ENCODE results near the gene ATP10A. TPM values are rescaled to one million over a fixed set of nuclear protein-coding genes. Genes with fewer than 3 reads are reported as not detected.

Gene ATP10A
- total RNA-seq, 3 donors from 2014 or later: 2.4 to 4.5 (median 2.7) TPM

GRCh38 chr15:25686780-25687179 is 176.3 kb downstream of the ATP10A start:
- H3K9me3 ChIP-seq: peaks cover 15% of the 10 kb centered on the region
- no peak for ATAC-seq
- H3K4me3 ChIP-seq: no peak overlapping the region
- H3K4me1 ChIP-seq (ENCODE audit: low read depth): no peaks in the 10 kb centered on the region
- DNase-seq: no peak
- TF ChIP-seq, protein P1, sequence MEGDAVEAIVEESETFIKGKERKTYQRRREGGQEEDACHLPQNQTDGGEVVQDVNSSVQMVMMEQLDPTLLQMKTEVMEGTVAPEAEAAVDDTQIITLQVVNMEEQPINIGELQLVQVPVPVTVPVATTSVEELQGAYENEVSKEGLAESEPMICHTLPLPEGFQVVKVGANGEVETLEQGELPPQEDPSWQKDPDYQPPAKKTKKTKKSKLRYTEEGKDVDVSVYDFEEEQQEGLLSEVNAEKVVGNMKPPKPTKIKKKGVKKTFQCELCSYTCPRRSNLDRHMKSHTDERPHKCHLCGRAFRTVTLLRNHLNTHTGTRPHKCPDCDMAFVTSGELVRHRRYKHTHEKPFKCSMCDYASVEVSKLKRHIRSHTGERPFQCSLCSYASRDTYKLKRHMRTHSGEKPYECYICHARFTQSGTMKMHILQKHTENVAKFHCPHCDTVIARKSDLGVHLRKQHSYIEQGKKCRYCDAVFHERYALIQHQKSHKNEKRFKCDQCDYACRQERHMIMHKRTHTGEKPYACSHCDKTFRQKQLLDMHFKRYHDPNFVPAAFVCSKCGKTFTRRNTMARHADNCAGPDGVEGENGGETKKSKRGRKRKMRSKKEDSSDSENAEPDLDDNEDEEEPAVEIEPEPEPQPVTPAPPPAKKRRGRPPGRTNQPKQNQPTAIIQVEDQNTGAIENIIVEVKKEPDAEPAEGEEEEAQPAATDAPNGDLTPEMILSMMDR (IDR thresholded peaks at IDR 0.05): no peak
- intact Hi-C loops (cut with DNase I, micrococcal nuclease): no loop called here
- H3K36me3 ChIP-seq (ENCODE audit: low read depth): no peaks in the 10 kb centered on the region

- peaks cover 17% of the 10 kb centered on the region for H3K9me3 ChIP-seq
- H3K36me3 ChIP-seq (ENCODE audit: low read depth): no peaks in the 10 kb centered on the region
- H3K4me3 ChIP-seq: no peak overlapping the region
- TF ChIP-seq, protein P1 (IDR thresholded peaks at IDR 0.05): no peak
- DNase-seq (no peak), ATAC-seq (peak; percentile 27)
- intact Hi-C loops (cut with DNase I, micrococcal nuclease): no loop called here
- no peaks in the 10 kb centered on the region for H3K4me1 ChIP-seq (ENCODE audit: low read depth)
Observed at GRCh38 chr15:25684521-25685431, 178.4 kb downstream of the ATP10A start.

DNA sequence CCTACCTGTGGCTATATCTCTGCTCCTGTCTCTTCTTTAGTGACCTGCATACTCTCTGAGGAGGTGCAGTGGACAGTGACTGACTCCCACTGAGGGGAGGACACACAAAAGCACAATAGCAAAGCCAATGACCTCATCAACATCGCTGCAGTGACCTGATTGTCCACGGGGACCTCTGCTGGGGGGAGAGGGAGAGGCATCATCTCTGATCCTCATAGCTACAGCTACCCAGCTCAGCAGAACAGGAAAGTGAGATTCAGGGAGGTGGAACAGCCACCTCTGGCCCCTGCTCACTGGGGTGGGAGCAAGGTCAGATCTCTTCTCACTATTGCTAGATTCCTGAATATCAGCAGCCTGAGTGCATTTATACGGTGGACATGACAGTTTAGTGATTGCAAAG is 179.2 kb downstream of the ATP10A start:
- TF ChIP-seq, protein P1 (IDR thresholded peaks at IDR 0.05): no peak
- no peak for DNase-seq
- H3K4me1 ChIP-seq (ENCODE audit: low read depth): no peaks in the 10 kb centered on the region
- ATAC-seq: no peak
- intact Hi-C loops (cut with DNase I, micrococcal nuclease): no loop called here
- H3K9me3 ChIP-seq: peaks cover 22% of the 10 kb centered on the region
- H3K36me3 ChIP-seq (ENCODE audit: low read depth): no peaks in the 10 kb centered on the region
- no peak overlapping the region for H3K4me3 ChIP-seq

GRCh38 chr15:25683415-25683814 is 179.7 kb downstream of the ATP10A start:
- intact Hi-C loops (cut with DNase I, micrococcal nuclease): no loop called here
- no peaks in the 10 kb centered on the region for H3K4me1 ChIP-seq (ENCODE audit: low read depth)
- no peak for ATAC-seq
- H3K36me3 ChIP-seq (ENCODE audit: low read depth): no peaks in the 10 kb centered on the region
- DNase-seq: no peak
- TF ChIP-seq, protein P1 (IDR thresholded peaks at IDR 0.05): no peak
- H3K4me3 ChIP-seq: no peak overlapping the region
- peaks cover 22% of the 10 kb centered on the region for H3K9me3 ChIP-seq

DNA sequence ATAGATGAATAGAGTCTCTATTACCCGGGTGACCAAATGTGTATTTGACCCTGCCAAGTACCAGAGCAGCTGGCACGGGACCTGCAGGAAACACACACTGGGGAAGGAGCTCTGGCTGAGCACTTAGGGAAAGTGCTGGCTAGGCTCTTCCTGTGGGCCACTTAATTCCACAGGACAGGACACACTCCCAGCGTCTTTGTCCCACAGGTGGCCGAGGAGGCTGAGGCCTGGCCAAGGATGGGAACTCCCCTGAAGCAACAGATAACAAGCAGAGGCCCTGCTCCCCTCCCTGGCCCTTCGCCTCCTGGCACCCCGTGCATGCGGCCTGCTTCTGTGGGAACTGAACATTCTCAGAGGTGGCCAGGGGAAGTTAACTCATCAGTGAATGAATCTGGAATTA is 180.8 kb downstream of the ATP10A start:
- DNase-seq: no peak
- H3K36me3 ChIP-seq (ENCODE audit: low read depth): no peaks in the 10 kb centered on the region
- H3K4me3 ChIP-seq: no peak overlapping the region
- peaks cover 22% of the 10 kb centered on the region for H3K9me3 ChIP-seq
- intact Hi-C loops (cut with DNase I, micrococcal nuclease): no loop called here
- no peak for ATAC-seq
- no peaks in the 10 kb centered on the region for H3K4me1 ChIP-seq (ENCODE audit: low read depth)
- TF ChIP-seq, protein P1 (IDR thresholded peaks at IDR 0.05): no peak
